Measurements from ENCODE around the gene NR3C1.

DNA sequence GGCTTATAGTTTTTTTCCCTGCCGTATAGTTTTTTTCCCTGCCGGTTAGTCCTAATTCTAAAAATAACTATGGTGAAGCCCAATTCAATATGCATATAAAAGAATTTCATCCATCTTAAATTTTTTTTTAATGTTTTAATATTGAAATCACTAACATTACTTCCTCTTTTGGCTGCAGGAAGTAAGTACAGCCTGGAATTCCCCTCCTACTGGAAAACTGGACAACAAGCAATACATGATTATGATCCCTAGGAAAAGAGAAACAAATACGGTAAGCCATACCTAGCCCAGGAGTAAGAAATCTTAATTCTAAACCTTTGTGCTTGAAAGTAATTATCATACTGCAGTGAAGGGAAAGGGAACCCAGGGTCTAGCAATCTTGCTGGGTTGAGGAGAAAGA is 119.0 kb downstream of the NR3C1 start:
- TF ChIP-seq, protein P1, sequence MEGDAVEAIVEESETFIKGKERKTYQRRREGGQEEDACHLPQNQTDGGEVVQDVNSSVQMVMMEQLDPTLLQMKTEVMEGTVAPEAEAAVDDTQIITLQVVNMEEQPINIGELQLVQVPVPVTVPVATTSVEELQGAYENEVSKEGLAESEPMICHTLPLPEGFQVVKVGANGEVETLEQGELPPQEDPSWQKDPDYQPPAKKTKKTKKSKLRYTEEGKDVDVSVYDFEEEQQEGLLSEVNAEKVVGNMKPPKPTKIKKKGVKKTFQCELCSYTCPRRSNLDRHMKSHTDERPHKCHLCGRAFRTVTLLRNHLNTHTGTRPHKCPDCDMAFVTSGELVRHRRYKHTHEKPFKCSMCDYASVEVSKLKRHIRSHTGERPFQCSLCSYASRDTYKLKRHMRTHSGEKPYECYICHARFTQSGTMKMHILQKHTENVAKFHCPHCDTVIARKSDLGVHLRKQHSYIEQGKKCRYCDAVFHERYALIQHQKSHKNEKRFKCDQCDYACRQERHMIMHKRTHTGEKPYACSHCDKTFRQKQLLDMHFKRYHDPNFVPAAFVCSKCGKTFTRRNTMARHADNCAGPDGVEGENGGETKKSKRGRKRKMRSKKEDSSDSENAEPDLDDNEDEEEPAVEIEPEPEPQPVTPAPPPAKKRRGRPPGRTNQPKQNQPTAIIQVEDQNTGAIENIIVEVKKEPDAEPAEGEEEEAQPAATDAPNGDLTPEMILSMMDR (IDR thresholded peaks at IDR 0.05 in 4 of 5, conservative IDR thresholded peaks at IDR 0.05 in 1 of 5): no peak
- no peak for TF ChIP-seq POLR2A (IDR thresholded peaks at IDR 0.05)

Data from gastrocnemius medialis (tissue), 4 donors.